Neuron (in vitro differentiated cells): ENCODE data around the gene NKRF.

Experiments used
- H2AFZ ChIP-seq: one replicate; pipeline ENCODE4 v1.6.1; 2013; ENCODE audit warnings: low read depth, mild to moderate bottlenecking, inconsistent platforms, low read length, moderate library complexity
- H3K27me3 ChIP-seq: one replicate; pipeline ENCODE4 v1.6.1; 2013; ENCODE audit warnings: low read length; ENCODE audit not compliant: insufficient read depth
- H3K36me3 ChIP-seq: one replicate; pipeline ENCODE4 v1.6.1; 2013; ENCODE audit warnings: low read length; ENCODE audit not compliant: insufficient read depth
- H3K4me1 ChIP-seq: one replicate; pipeline ENCODE4 v1.6.1; 2013; ENCODE audit warnings: low read length; ENCODE audit not compliant: insufficient read depth
- H3K4me3 ChIP-seq: 2 replicates; pipeline ENCODE4 v1.5.1; 2013; ENCODE audit warnings: mild to moderate bottlenecking, low read length, moderate library complexity
- H3K9me3 ChIP-seq: one replicate; pipeline ENCODE4 v1.6.1; 2013; ENCODE audit warnings: low read length

The NKRF gene

GRCh38 chrX:119589810-119590209 is 16.4 kb downstream of the NKRF start:
- H2AFZ ChIP-seq = no peak overlapping the region
- H3K27me3 ChIP-seq = no peaks in the 10 kb centered on the region
- H3K9me3 ChIP-seq = no peaks in the 10 kb centered on the region
- peaks cover 19% of the 10 kb centered on the region for H3K36me3 ChIP-seq
- no peaks in the 10 kb centered on the region for H3K4me1 ChIP-seq
- no peak overlapping the region for H3K4me3 ChIP-seq

- Histone ChIP-seq H3K36me3 (peaks cover 4% of the 10 kb centered on the region), H2AFZ (no peak overlapping the region), H3K4me3 (no peak overlapping the region), H3K27me3 (no peaks in the 10 kb centered on the region), H3K4me1 (no peaks in the 10 kb centered on the region), H3K9me3 (no peaks in the 10 kb centered on the region)
These were observed 22.7 kb downstream of the NKRF start for GRCh38 chrX:119583431-119584059.

GRCh38 chrX:119579414-119579813 is 26.8 kb downstream of the NKRF start:
- Histone ChIP-seq H3K36me3 (peaks cover 8% of the 10 kb centered on the region), H2AFZ (no peak overlapping the region), H3K4me1 (peaks cover 4% of the 10 kb centered on the region), H3K4me3 (no peak overlapping the region), H3K9me3 (no peaks in the 10 kb centered on the region), H3K27me3 (no peaks in the 10 kb centered on the region)

GRCh38 chrX:119574394-119575266 is 31.6 kb downstream of the NKRF start, which contains the start of gene UBE2A:
Gene UBE2A, plus strand, starts transcription at chrX:119574563. Its CDS starts 149 bp downstream, at chrX:119574712.
- Histone ChIP-seq H3K27me3 (no peaks in the 10 kb centered on the region), H3K36me3 (peaks cover 6% of the 10 kb centered on the region), H3K4me1 (peaks cover 4% of the 10 kb centered on the region), H3K9me3 (no peaks in the 10 kb centered on the region), H2AFZ (peak within 1 kb of the TSS; percentile 14), H3K4me3 (peak within 1 kb of the TSS; percentile 79)

- peak overlapping the region; percentile 79 for H3K4me3 ChIP-seq
These were observed 32.3 kb downstream of the NKRF start for GRCh38 chrX:119573840-119574393.

GRCh38 chrX:119573222-119573621 is 33.0 kb downstream of the NKRF start:
- Histone ChIP-seq H3K4me1 (peaks cover 4% of the 10 kb centered on the region), H2AFZ (no peak overlapping the region), H3K4me3 (peak overlapping the region; percentile 79), H3K9me3 (no peaks in the 10 kb centered on the region), H3K36me3 (peaks cover 6% of the 10 kb centered on the region), H3K27me3 (no peaks in the 10 kb centered on the region)

More at GRCh38 chrX:119573840-119574393, 32.3 kb downstream of the NKRF start:
- Histone ChIP-seq H3K27me3 (no peaks in the 10 kb centered on the region), H2AFZ (peak overlapping the region; percentile 14), H3K9me3 (no peaks in the 10 kb centered on the region), H3K4me1 (peaks cover 4% of the 10 kb centered on the region), H3K36me3 (peaks cover 6% of the 10 kb centered on the region)

GRCh38 chrX:119570351-119570835 is 35.8 kb downstream of the NKRF start:
- Histone ChIP-seq H3K4me1 (no peaks in the 10 kb centered on the region), H3K9me3 (no peaks in the 10 kb centered on the region), H2AFZ (no peak overlapping the region), H3K27me3 (no peaks in the 10 kb centered on the region), H3K36me3 (no peaks in the 10 kb centered on the region), H3K4me3 (no peak overlapping the region)

GRCh38 chrX:119565107-119565663 is 41.0 kb downstream of the NKRF start, which contains the start of gene STEEP1:
Gene STEEP1, minus strand, starts transcription at chrX:119565409. Its CDS starts 54 bp downstream, at chrX:119565355.
- Histone ChIP-seq H3K9me3 (no peaks in the 10 kb centered on the region), H2AFZ (peak within 1 kb of the TSS; percentile 46), H3K4me1 (peaks cover 3% of the 10 kb centered on the region), H3K4me3 (peak within 1 kb of the TSS; percentile 89), H3K36me3 (no peaks in the 10 kb centered on the region), H3K27me3 (no peaks in the 10 kb centered on the region)

GRCh38 chrX:119552508-119552907 is 53.7 kb downstream of the NKRF start:
- H3K36me3 ChIP-seq = no peaks in the 10 kb centered on the region
- no peaks in the 10 kb centered on the region for H3K27me3 ChIP-seq
- no peak overlapping the region for H3K4me3 ChIP-seq
- H3K4me1 ChIP-seq = no peaks in the 10 kb centered on the region
- no peak overlapping the region for H2AFZ ChIP-seq
- H3K9me3 ChIP-seq = no peaks in the 10 kb centered on the region

- Histone ChIP-seq H3K9me3 (no peaks in the 10 kb centered on the region), H3K4me3 (no peak overlapping the region), H3K36me3 (no peaks in the 10 kb centered on the region), H2AFZ (no peak overlapping the region), H3K4me1 (no peaks in the 10 kb centered on the region), H3K27me3 (no peaks in the 10 kb centered on the region)
These were observed 56.8 kb downstream of the NKRF start for GRCh38 chrX:119549327-119550016.

GRCh38 chrX:119541188-119541587 is 65.0 kb downstream of the NKRF start:
- Histone ChIP-seq H3K9me3 (no peaks in the 10 kb centered on the region), H3K36me3 (peaks cover 9% of the 10 kb centered on the region), H3K4me3 (no peak overlapping the region), H3K4me1 (no peaks in the 10 kb centered on the region), H3K27me3 (no peaks in the 10 kb centered on the region), H2AFZ (no peak overlapping the region)

GRCh38 chrX:119539872-119540271 is 66.4 kb downstream of the NKRF start:
- Histone ChIP-seq H3K36me3 (peaks cover 9% of the 10 kb centered on the region), H3K4me1 (no peaks in the 10 kb centered on the region), H3K9me3 (no peaks in the 10 kb centered on the region), H3K4me3 (no peak overlapping the region), H2AFZ (no peak overlapping the region), H3K27me3 (no peaks in the 10 kb centered on the region)
